Keratinocyte (primary cell): ENCODE results near the gene WNT6.

Source experiments
- CTCF ChIP-seq, 3 experiments: IDR thresholded peaks in 1 of 3; conservative IDR thresholded peaks in 1 of 3; optimal IDR thresholded peaks in 1 of 3; 2 replicates in 2 of 3; 3 replicates in 1 of 3; pipeline versions ENCODE3 to v1.5.1; 2011; ENCODE audit warnings: low read length in 3 of 3, mild to moderate bottlenecking in 3 of 3, moderate library complexity in 2 of 3, control low read depth in 1 of 3, inconsistent platforms in 1 of 3; ENCODE audit not compliant: insufficient read depth in 2 of 3; ENCODE audit errors: extremely low read depth in 1 of 3
- EZH2 ChIP-seq: IDR thresholded peaks from one replicate; pipeline ENCODE4 v1.6.1; 2012; ENCODE audit warnings: inconsistent platforms, mild to moderate bottlenecking, low read length, moderate library complexity

- TF ChIP-seq EZH2 (no peak), CTCF (optimal IDR thresholded peaks at IDR 0.05 in 1 of 3, IDR thresholded peaks at IDR 0.05 in 1 of 3, conservative IDR thresholded peaks at IDR 0.05 in 1 of 3; ENCODE audit: extremely low read depth in 1 of 3, insufficient read depth in 2 of 3, low read length in 3 of 3) (no peak)
Observed at GRCh38 chr2:218853766-218854165, 5.8 kb upstream of the WNT6 start.
